ENCODE data around the gene NCAPD2.

Gene NCAPD2

DNA sequence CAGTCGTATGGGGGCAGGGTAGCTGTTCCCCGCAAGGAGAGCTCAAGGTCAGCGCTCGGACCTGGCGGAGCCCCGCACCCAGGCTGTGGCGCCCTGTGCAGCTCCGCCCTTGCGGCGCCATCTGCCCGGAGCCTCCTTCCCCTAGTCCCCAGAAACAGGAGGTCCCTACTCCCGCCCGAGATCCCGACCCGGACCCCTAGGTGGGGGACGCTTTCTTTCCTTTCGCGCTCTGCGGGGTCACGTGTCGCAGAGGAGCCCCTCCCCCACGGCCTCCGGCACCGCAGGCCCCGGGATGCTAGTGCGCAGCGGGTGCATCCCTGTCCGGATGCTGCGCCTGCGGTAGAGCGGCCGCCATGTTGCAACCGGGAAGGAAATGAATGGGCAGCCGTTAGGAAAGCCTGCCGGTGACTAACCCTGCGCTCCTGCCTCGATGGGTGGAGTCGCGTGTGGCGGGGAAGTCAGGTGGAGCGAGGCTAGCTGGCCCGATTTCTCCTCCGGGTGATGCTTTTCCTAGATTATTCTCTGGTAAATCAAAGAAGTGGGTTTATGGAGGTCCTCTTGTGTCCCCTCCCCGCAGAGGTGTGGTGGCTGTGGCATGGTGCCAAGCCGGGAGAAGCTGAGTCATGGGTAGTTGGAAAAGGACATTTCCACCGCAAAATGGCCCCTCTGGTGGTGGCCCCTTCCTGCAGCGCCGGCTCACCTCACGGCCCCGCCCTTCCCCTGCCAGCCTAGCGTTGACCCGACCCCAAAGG lies 41.2 kb downstream of the NCAPD2 start:
- peak; percentile 60 for DNase-seq (ENCODE audit: low spot score)

DNA sequence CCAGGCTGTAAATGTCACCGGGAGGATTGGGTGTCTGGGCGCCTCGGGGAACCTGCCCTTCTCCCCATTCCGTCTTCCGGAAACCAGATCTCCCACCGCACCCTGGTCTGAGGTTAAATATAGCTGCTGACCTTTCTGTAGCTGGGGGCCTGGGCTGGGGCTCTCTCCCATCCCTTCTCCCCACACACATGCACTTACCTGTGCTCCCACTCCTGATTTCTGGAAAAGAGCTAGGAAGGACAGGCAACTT lies 41.7 kb downstream of the NCAPD2 start:
- no peak for DNase-seq (ENCODE audit: low spot score)

DNA sequence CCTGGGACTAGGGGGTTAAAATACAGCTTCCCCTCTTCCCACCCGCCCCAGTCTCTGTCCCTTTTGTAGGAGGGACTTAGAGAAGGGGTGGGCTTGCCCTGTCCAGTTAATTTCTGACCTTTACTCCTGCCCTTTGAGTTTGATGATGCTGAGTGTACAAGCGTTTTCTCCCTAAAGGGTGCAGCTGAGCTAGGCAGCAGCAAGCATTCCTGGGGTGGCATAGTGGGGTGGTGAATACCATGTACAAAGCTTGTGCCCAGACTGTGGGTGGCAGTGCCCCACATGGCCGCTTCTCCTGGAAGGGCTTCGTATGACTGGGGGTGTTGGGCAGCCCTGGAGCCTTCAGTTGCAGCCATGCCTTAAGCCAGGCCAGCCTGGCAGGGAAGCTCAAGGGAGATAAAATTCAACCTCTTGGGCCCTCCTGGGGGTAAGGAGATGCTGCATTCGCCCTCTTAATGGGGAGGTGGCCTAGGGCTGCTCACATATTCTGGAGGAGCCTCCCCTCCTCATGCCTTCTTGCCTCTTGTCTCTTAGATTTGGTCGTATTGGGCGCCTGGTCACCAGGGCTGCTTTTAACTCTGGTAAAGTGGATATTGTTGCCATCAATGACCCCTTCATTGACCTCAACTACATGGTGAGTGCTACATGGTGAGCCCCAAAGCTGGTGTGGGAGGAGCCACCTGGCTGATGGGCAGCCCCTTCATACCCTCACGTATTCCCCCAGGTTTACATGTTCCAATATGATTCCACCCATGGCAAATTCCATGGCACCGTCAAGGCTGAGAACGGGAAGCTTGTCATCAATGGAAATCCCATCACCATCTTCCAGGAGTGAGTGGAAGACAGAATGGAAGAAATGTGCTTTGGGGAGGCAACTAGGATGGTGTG lies 42.3 kb downstream of the NCAPD2 start:
- no peak for DNase-seq (ENCODE audit: low spot score)

DNA sequence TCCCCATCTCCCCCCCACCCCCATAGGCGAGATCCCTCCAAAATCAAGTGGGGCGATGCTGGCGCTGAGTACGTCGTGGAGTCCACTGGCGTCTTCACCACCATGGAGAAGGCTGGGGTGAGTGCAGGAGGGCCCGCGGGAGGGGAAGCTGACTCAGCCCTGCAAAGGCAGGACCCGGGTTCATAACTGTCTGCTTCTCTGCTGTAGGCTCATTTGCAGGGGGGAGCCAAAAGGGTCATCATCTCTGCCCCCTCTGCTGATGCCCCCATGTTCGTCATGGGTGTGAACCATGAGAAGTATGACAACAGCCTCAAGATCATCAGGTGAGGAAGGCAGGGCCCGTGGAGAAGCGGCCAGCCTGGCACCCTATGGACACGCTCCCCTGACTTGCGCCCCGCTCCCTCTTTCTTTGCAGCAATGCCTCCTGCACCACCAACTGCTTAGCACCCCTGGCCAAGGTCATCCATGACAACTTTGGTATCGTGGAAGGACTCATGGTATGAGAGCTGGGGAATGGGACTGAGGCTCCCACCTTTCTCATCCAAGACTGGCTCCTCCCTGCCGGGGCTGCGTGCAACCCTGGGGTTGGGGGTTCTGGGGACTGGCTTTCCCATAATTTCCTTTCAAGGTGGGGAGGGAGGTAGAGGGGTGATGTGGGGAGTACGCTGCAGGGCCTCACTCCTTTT lies 43.1 kb downstream of the NCAPD2 start:
- no peak for DNase-seq (ENCODE audit: low spot score)

DNA sequence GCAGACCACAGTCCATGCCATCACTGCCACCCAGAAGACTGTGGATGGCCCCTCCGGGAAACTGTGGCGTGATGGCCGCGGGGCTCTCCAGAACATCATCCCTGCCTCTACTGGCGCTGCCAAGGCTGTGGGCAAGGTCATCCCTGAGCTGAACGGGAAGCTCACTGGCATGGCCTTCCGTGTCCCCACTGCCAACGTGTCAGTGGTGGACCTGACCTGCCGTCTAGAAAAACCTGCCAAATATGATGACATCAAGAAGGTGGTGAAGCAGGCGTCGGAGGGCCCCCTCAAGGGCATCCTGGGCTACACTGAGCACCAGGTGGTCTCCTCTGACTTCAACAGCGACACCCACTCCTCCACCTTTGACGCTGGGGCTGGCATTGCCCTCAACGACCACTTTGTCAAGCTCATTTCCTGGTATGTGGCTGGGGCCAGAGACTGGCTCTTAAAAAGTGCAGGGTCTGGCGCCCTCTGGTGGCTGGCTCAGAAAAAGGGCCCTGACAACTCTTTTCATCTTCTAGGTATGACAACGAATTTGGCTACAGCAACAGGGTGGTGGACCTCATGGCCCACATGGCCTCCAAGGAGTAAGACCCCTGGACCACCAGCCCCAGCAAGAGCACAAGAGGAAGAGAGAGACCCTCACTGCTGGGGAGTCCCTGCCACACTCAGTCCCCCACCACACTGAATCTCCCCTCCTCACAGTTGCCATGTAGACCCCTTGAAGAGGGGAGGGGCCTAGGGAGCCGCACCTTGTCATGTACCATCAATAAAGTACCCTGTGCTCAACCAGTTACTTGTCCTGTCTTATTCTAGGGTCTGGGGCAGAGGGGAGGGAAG lies 43.9 kb downstream of the NCAPD2 start:
- peak; percentile 66 for DNase-seq (ENCODE audit: low spot score)

DNA sequence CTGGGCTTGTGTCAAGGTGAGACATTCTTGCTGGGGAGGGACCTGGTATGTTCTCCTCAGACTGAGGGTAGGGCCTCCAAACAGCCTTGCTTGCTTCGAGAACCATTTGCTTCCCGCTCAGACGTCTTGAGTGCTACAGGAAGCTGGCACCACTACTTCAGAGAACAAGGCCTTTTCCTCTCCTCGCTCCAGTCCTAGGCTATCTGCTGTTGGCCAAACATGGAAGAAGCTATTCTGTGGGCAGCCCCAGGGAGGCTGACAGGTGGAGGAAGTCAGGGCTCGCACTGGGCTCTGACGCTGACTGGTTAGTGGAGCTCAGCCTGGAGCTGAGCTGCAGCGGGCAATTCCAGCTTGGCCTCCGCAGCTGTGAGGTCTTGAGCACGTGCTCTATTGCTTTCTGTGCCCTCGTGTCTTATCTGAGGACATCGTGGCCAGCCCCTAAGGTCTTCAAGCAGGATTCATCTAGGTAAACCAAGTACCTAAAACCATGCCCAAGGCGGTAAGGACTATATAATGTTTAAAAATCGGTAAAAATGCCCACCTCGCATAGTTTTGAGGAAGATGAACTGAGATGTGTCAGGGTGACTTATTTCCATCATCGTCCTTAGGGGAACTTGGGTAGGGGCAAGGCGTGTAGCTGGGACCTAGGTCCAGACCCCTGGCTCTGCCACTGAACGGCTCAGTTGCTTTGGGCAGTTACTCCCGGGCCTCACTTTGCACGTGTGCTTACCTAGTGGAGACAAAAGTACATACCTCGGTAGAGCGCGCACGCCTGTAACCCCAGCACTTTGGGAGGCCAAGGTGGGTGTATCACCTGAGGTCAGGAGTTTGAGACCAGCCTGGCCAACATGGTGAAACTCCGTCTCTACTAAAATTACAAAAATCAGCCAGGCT lies 44.8 kb downstream of the NCAPD2 start:
- peak; percentile 8 for DNase-seq (ENCODE audit: low spot score)

DNA sequence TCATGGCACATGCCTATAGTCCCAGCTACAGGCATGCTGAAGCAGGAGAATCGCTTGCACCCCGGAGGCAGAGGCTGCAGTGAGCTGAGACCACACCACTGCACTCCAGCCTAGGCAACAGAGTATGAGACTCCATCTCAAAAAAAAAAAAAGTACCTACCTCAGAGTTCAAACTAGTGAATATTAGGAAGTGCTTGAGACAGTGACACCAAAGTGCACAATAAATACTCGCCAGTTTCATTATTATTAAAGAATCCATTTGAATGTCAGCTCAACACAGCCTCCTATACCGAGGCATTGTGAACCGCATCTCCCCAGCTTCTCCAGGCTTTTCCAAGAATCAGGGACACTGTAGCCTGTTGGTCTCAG lies 45.4 kb downstream of the NCAPD2 start:
- DNase-seq (ENCODE audit: low spot score): no peak

DNA sequence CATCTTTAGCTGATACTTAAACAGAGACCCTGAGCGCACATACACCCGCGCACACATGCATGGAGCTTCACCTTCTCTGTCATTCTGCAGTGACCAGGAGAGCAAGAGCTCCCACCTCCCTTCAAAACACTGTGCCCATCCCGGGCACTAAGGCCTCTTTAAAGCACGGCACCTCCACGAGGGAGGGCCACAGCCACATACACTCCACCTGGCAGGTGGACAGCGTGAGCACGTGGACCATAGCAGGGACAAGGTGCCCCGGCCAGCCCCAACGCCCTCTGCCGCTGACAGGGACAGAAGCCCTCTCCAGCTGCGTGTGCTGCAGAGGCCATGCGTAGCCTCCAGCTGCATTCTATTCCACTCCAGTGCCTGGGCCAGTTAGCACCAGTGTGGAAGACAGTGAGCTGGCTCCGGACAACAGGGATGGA lies 45.8 kb downstream of the NCAPD2 start:
- DNase-seq (ENCODE audit: low spot score): no peak

DNA sequence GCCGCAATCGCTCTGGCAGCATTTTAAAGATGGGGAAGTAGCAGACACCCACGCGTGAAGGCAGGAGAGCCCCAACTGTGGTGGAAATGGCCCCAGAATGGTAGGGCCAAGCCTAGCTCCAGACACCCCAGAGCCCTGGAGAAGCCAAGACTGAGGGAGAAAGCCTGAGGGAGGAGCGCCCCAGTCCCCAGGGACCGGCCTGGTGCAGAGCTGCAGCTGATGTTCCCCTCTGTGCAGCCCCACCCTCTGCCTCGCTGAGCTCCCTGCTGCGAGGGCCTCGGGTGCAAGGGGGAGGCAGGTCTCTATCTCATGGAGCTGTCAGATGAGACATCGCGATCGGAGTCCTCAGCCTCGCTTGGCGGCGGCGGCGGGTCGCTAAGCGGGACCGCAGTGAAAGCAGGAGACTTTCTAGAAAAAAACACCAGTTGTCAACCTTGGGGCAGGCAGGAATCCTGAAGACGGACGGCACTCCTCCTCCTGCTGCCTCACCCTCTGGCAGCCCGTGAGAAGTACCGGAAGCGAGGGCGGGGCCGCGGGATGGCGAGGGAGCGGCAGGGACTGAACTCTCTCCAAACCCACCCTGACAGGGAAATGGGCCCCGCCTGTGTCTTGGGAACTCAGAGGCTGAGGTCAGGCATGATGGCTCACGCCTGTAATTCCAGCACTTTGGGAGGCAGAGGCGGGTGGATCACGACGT lies 46.4 kb downstream of the NCAPD2 start:
- peak; percentile 64 for DNase-seq (ENCODE audit: low spot score)

DNA sequence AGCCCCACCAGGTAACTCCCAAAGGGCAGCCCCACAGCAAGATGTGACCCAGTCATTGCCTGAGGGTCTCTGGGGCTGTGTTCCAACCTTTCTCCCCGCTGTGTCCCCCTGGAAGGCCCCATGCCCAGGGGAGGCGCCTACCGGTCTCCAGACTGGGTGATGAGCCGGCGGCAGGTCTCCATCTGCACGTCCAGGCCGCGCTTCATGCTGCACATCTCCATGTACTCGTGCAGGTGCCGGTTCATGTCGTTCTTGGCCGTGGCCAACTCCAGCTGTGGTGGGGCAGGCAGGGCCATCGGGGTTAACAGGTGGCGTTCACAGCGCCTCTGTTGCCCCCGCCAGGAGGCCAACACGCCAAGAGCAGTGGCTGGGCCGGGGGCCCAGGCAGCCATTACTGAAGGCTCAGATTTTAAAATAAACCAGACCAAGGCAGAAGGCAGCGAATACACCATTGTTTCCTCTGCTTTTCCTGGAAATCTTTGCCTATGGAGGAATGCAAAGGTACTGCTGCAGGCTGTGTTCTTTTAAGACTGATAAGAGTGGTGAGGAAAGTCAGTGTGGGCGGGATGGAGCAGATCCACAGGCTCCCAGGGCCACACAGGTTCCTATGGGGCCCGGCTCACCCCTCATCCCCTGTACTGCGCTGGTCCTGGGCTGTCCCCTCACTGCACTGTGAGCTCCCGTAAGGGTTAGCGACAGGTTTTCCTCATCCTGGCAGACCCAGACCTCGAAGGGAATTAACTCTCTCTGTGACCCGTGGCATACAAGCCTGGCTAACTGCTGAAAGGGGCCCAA lies 47.7 kb downstream of the NCAPD2 start:
- no peak for DNase-seq (ENCODE audit: low spot score)

DNA sequence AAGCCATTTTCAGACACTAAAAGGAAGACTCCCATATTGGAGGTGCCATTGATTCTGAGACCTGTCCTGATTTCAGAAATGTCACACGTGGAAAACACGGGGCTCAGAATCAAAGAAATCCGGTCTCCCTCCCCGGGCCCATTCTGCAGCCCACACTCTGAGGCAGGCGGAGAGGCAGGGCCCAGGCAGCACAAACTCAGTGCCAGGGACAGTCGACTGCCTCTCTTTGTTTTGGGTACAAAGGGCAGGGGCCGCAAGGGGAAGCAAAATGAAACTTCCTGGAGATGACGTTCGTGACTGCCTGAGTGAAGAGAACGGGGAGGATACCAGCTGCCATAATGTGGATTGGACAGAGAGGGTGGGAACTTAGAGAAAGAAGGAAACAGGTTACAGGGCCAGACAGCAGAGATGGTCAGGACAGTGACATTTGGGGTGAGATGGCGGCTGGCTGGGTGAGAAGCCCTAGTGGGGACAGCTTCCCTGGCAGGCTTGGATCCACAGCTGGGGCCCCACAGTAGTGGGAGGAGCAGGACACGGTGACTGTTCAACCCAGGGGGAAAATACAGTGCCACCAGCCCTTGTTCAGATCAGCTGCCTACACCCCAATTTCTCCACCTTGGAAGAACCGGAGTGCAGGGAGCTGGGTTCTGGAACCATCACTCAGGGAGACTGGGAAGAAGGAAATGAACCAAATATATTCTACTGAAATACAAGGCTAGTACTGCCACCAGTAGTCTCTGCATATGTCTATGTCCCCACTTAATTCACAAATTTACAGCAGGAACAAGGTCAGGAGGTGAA lies 48.5 kb downstream of the NCAPD2 start:
- DNase-seq (ENCODE audit: low spot score): no peak

DNA sequence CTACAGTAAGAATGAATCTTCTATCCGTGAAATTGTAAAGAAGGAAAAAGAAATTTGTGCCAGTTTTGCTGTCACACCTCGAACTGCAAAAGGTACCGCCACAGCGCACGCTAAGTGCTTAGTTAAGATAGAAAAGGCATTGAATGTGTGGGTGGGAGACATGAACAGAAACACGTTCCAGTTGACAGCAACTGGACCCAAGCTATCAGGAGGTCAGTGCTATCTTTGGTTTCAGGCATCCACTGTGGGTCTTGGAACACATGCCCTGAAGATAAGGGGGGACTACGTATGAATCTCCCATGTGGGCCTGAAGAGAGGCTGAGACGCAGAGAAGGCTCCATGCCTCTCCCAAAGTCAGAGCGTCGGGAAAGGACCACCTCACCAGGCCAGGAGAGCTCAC lies 52.1 kb downstream of the NCAPD2 start:
- DNase-seq (ENCODE audit: low spot score): no peak

DNA sequence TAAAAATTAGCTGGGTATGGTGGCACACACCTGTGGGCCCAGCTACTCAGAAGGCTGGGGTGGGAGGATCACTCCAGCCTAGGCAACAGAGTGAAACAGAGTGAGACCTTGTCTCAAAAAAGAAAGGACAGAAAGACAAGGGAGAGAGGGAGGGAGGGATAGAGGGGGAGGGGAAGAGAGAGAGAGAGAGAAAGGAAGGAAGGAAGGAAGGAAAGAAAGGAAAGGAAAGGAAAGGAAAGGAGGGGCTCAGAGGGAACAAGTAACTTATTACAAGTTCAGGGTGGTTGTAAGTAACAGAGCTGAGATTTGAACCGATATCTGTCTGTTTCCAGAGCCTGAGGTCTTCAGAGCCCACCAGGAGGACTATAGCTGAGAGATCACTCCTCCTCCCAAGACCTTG lies 53.7 kb downstream of the NCAPD2 start:
- no peak for DNase-seq (ENCODE audit: low spot score)

DNA sequence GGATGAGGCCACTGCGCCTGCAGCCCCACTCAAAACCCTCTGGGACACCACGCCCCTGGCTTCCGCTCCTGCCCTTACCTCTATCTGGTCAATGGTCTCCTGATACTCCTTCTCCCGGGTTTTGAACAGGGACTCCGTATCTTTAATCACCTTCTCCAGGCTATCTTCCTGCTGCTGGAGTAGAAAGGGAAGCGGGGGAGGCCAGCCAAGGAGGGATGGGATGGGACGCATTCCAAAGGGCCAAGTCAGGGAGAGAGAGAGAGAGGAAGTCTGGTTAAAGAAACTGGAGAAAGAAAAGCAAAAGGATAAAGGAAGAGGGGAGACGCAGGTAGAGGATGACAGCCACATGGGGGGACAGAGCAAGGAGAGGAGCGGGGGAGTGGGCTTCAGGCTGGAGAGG lies 54.1 kb downstream of the NCAPD2 start:
- DNase-seq (ENCODE audit: low spot score): no peak

DNA sequence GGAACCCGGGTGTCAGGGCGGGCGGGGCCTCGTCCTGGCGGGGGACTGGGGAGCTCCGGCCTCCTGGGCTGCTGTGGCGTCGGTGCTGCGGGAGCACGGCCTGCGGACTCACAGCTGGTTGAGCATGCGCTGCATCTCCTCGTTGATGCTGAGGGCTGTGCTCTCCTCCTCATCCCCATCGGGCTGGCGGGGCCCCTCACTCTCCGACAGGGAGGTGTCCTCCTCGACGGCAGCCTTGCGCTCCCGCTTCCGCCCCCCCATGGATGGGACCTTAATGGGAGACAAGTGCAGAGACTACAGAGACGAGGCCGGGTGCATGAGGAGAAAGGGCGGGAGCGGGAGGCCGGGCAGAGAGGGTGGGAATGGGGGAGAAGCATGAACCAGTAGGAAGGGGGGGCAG lies 54.7 kb downstream of the NCAPD2 start:
- no peak for DNase-seq (ENCODE audit: low spot score)

DNA sequence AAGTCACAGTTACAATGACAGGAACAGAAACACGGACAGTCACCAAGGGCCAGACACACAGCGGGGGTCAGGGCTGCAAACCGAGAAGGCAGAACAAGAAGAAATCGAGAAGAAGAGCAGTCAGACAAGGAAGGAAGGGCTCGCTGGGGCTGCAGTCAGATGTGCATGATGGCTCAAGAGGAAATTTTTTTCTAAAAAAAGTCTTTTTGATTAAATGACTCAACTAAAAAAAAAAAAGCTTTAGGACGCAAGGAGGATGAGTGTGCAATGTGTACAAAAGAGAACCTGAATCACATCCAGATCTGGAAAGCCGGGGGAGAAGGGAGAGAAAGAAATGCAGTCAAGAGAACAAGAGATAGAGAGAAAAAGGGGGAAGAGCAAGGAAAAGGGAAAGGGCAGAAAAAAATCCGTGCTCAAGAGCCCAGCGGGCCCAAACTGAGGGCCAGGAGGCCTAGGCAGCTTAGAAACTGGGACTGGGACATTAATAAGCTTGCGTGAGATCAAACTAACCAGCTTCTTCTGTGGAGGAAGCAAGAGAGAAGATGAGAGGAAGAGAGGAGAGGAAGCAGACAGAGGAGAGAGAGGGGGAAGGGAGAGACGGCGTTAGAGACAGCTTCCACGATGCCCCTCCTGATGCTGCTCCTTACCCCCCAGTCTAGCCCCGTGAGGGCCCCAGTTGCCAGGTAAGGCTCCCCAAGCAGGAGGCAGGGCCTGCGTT lies 55.2 kb downstream of the NCAPD2 start:
- no peak for DNase-seq (ENCODE audit: low spot score)

DNA sequence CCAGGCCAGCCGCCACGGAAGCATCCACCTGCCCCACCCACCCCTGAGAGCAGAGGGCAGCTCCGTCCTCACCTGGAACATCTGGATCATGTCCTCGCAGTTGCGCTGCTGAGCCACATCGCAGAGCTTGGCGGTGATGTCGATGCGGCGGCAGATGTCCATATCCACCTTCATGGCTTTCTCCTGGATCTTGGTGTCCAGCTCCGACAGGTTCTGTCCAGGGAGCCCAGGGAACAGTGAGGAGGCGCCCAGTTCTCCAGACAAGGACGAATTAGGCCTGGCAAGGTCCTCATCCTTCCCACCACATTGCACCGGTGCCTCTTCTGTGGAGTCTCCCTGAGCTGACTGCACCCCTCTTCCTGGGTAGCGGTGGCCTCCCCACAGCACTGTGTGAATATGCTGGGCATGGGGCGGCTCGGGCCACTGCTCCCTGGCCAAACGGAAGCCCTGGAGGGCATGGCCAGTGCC lies 55.8 kb downstream of the NCAPD2 start:
- DNase-seq (ENCODE audit: low spot score): no peak
